ENCODE data around the gene GRB10. TPM values are rescaled to one million over a fixed set of nuclear protein-coding genes. Genes with fewer than 3 reads are reported as not detected.

GRB10 gene
- total RNA-seq, 2 donors from 2014 or later, result 10.3 to 15.1 TPM

DNA sequence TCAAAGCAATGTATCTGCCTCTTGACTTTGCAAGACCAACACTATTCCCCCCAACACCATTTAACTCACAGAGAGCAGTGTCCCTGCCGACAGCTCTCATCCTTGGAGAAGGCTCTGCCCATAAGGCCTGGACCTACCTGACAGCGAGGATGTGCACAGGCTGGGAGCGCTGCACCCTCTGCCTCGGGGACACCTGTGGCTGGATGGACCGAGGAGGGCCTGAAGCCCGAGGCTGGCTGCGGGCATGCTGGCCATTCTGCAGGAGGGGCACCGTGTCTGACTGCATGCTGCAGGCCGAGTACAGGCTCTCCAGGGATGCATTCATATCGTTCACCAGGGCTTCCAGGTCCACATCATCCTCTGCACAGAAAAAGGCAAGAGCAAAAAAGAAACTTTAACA, 108.4 kb downstream of the GRB10 start:
- H3K9me3 ChIP-seq, result no peaks in the 10 kb centered on the region
- TF ChIP-seq, protein P1, sequence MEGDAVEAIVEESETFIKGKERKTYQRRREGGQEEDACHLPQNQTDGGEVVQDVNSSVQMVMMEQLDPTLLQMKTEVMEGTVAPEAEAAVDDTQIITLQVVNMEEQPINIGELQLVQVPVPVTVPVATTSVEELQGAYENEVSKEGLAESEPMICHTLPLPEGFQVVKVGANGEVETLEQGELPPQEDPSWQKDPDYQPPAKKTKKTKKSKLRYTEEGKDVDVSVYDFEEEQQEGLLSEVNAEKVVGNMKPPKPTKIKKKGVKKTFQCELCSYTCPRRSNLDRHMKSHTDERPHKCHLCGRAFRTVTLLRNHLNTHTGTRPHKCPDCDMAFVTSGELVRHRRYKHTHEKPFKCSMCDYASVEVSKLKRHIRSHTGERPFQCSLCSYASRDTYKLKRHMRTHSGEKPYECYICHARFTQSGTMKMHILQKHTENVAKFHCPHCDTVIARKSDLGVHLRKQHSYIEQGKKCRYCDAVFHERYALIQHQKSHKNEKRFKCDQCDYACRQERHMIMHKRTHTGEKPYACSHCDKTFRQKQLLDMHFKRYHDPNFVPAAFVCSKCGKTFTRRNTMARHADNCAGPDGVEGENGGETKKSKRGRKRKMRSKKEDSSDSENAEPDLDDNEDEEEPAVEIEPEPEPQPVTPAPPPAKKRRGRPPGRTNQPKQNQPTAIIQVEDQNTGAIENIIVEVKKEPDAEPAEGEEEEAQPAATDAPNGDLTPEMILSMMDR (IDR thresholded peaks at IDR 0.05), result no peak
- intact Hi-C loops (cut with DNase I), result no loop called here
- no peaks in the 10 kb centered on the region for H3K27me3 ChIP-seq
- no peak for DNase-seq
- no peaks in the 10 kb centered on the region for H3K4me1 ChIP-seq
- no peak overlapping the region for H3K4me3 ChIP-seq
- H3K9ac ChIP-seq (ENCODE audit: low read depth in 2 of 2, low read length in 2 of 2), result no peak overlapping the region
- H3K27ac ChIP-seq, result no peak overlapping the region
- no peaks in the 10 kb centered on the region for H3K36me3 ChIP-seq

DNA sequence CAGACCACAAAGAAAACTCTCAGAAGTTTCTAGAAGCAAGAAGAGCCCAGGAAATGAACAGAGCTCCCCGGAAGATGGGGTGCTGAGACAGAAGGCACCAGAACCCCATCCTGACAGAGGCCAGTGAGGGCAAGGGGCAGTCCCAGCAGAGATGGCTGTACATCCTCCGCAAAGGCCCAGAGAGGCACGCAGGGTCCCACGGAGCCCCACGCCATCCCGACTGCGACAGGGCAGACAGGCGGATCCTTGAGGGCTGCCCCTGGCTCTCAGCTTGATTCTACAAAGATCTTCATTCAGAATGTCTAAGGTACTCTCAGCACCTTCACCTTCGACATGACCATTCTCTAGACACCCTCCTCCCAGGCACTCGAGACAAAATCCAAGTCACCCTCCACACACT, 109.6 kb downstream of the GRB10 start:
- Histone ChIP-seq H3K4me3 (no peak overlapping the region), H3K9me3 (no peaks in the 10 kb centered on the region), H3K9ac (ENCODE audit: low read depth in 2 of 2, low read length in 2 of 2) (no peak overlapping the region), H3K36me3 (no peaks in the 10 kb centered on the region), H3K27ac (no peak overlapping the region), H3K27me3 (no peaks in the 10 kb centered on the region), H3K4me1 (no peaks in the 10 kb centered on the region)
- TF ChIP-seq, protein P1 (IDR thresholded peaks at IDR 0.05), result no peak
- DNase-seq, result no peak
- intact Hi-C loops (cut with DNase I), result no loop called here

DNA sequence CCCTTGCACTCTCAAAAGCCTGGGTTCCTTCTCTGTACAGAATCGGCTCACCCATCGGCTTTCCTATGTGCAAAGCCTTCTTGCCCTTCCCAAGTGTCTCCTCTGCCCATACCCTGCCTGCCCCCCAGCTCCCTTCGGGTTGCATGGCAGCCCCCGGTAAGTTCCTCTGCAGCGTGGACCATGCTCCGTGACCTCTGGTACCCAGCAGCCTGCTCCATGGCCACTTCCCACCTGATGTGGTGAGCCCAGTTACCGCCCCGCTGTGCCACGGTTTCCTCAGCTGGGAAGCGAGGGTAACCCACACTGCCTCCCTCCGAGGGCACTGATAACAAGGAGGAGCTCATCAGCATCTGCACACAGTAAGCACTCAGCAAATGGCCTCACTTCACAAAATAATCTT, 110.7 kb downstream of the GRB10 start:
- DNase-seq, result no peak
- Histone ChIP-seq H3K9ac (ENCODE audit: low read depth in 2 of 2, low read length in 2 of 2) (no peak overlapping the region), H3K4me1 (no peaks in the 10 kb centered on the region), H3K9me3 (no peaks in the 10 kb centered on the region), H3K27me3 (no peaks in the 10 kb centered on the region), H3K36me3 (no peaks in the 10 kb centered on the region), H3K27ac (no peak overlapping the region), H3K4me3 (no peak overlapping the region)
- TF ChIP-seq, protein P1 (IDR thresholded peaks at IDR 0.05), result no peak
- intact Hi-C loops (cut with DNase I), result no loop called here

DNA sequence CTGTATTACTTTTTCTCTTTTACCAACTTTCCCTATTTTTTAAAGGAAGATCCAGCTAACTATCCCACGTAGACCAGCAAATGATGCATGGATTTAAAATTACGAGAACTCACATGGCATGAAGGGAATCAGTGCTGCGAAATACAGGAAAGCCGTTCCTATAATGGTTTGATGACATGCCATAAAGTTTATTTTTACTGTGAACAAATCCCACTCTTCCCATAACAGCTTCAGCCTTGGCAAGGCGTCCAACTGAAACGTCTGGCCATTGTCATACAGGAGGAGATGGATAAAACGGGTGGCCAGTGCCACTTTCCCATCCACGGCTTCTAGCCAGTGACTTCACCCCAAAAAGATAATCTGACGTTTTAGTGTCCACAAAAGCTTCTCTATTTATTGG, 111.3 kb downstream of the GRB10 start:
- H3K27ac ChIP-seq, result no peak overlapping the region
- no peaks in the 10 kb centered on the region for H3K4me1 ChIP-seq
- no peaks in the 10 kb centered on the region for H3K9me3 ChIP-seq
- TF ChIP-seq, protein P1 (IDR thresholded peaks at IDR 0.05), result no peak
- no peaks in the 10 kb centered on the region for H3K36me3 ChIP-seq
- H3K4me3 ChIP-seq, result no peak overlapping the region
- H3K27me3 ChIP-seq, result no peaks in the 10 kb centered on the region
- intact Hi-C loops (cut with DNase I), result no loop called here
- no peak overlapping the region for H3K9ac ChIP-seq (ENCODE audit: low read depth in 2 of 2, low read length in 2 of 2)
- DNase-seq, result no peak

DNA sequence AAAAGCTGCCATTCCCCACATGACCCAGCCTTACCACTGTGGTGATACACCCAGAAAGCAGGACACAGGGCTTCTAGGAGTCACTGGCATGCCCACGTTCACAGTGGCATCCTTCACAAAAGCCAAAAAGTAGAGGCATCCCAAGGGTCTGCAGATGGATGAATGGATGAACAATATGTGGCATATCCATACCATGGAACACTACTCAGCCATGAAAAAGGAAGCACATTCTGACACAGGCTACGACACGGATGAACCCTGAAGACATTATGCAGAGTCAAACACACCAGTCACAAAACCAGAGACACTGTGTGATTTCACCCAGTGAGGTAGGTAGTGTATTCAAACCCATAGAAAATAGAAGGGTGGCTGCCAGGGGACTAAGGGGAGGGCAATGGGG, 112.8 kb downstream of the GRB10 start:
- no peaks in the 10 kb centered on the region for H3K27me3 ChIP-seq
- no peaks in the 10 kb centered on the region for H3K9me3 ChIP-seq
- H3K36me3 ChIP-seq, result no peaks in the 10 kb centered on the region
- no peak overlapping the region for H3K9ac ChIP-seq (ENCODE audit: low read depth in 2 of 2, low read length in 2 of 2)
- intact Hi-C loops (cut with DNase I), result no loop called here
- H3K4me3 ChIP-seq, result no peak overlapping the region
- TF ChIP-seq, protein P1 (IDR thresholded peaks at IDR 0.05), result no peak
- H3K4me1 ChIP-seq, result no peaks in the 10 kb centered on the region
- no peak overlapping the region for H3K27ac ChIP-seq
- no peak for DNase-seq

DNA sequence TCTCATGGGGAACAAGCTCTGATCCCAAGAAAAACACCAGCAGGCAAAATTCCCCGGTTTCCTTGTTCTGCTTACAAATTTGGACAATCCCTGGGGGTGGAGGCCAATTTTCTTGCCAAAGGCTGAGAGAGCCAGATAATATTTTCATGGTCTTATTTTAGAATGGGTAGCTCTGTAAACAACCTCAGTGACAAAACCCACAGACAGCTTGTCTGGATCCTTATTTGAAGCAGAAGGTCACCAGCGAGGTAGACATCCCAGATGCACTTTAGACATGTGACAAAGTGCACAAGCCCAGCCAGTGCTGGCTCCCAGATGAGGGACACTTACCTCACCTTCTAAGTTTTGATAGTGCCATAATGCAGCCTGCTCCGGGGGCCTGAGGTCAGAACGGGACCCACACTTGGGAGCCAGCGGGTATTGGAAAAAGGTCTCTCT, 114.9 kb downstream of the GRB10 start:
- DNase-seq, result no peak
- Histone ChIP-seq H3K36me3 (no peaks in the 10 kb centered on the region), H3K9ac (ENCODE audit: low read depth in 2 of 2, low read length in 2 of 2) (no peak overlapping the region), H3K4me1 (no peaks in the 10 kb centered on the region), H3K9me3 (no peaks in the 10 kb centered on the region), H3K27me3 (no peaks in the 10 kb centered on the region), H3K4me3 (no peak overlapping the region), H3K27ac (no peak overlapping the region)
- TF ChIP-seq, protein P1 (IDR thresholded peaks at IDR 0.05), result no peak
- intact Hi-C loops (cut with DNase I), result no loop called here

All from colonic mucosa (tissue), 4 donors.